K562 (cell line): Measurements from ENCODE around the gene OR51B2. TPM values are rescaled to one million over a fixed set of nuclear protein-coding genes. Genes with fewer than 3 reads are reported as not detected.

Source experiments
- ARNT ChIP-seq, 2 experiments: fragments of 450-650 bp; IDR thresholded peaks; 2 replicates each; pipeline ENCODE4 v1.6.1; 2016; ENCODE audit warnings: mild to moderate bottlenecking in 1 of 2
- ESRRB ChIP-seq: fragments of 250-450 bp; sonication (Bioruptor Pico); IDR thresholded peaks from 2 replicates; pipeline ENCODE4 v1.5.0; 2020; ENCODE audit warnings: mild to moderate bottlenecking, moderate library complexity, borderline replicate concordance
- GMEB1 ChIP-seq: fragments of 250-450 bp; sonication (Bioruptor Pico); IDR thresholded peaks from 2 replicates; pipeline ENCODE4 v1.4.0; 2020; ENCODE audit warnings: mild to moderate bottlenecking
- GTF2A2 ChIP-seq: IDR thresholded peaks from 2 replicates; pipeline ENCODE4 v1.6.1; 2016; ENCODE audit warnings: mild to moderate bottlenecking, missing genetic modification characterization, missing compliant biosample characterization
- HDAC8 ChIP-seq: fragments of 450-650 bp; IDR thresholded peaks from 2 replicates; pipeline ENCODE4 v1.6.1; 2016; ENCODE audit warnings: mild to moderate bottlenecking, missing genetic modification characterization, moderate library complexity, missing compliant biosample characterization
- KAT8 ChIP-seq: fragments of 450-650 bp; IDR thresholded peaks from 2 replicates; pipeline ENCODE4 v1.6.1; 2016; ENCODE audit warnings: low read depth, mild to moderate bottlenecking
- KDM2B ChIP-seq: fragments of 250-450 bp; sonication (Bioruptor Pico); IDR thresholded peaks from 2 replicates; pipeline ENCODE4 v1.8.0; 2021; ENCODE audit warnings: mild to moderate bottlenecking, moderate library complexity
- KLF13 ChIP-seq: fragments of 450-650 bp; IDR thresholded peaks from 2 replicates; pipeline ENCODE4 v1.6.1; 2016; ENCODE audit warnings: missing genetic modification characterization, low read depth, mild to moderate bottlenecking, missing compliant biosample characterization, moderate library complexity, borderline replicate concordance
- POLR2A ChIP-seq: fragments of 450-650 bp; conservative IDR thresholded peaks from 2 replicates; pipeline ENCODE4 v1.6.1; 2016
- PRMT5 ChIP-seq: sonication (generic); formaldehyde crosslinking; IDR thresholded peaks from 2 replicates; pipeline ENCODE4 v1.5.0; 2020; ENCODE audit warnings: missing genetic modification reagents
- RNF2 ChIP-seq: sonication (generic); IDR thresholded peaks from 2 replicates; pipeline ENCODE4 v1.6.1; 2016
- RNF219 ChIP-seq: fragments of 250-450 bp; sonication (Bioruptor Pico); IDR thresholded peaks from 2 replicates; pipeline ENCODE4 v1.5.0; 2022; ENCODE audit warnings: mild to moderate bottlenecking
- SFPQ ChIP-seq: fragments of 200-400 bp; formaldehyde crosslinking; IDR thresholded peaks from 2 replicates; pipeline ENCODE4 v1.6.1; 2017; ENCODE audit warnings: mild to moderate bottlenecking, low read depth, low read length, moderate library complexity
- SNRNP70 ChIP-seq: fragments of 200-400 bp; formaldehyde crosslinking; optimal IDR thresholded peaks from 2 replicates; pipeline ENCODE3; 2017; ENCODE audit warnings: low read depth, low read length
- SP2 ChIP-seq: IDR thresholded peaks from 2 replicates; pipeline ENCODE4 v1.6.1; 2011; ENCODE audit warnings: mild to moderate bottlenecking, low read depth, low read length, moderate library complexity; ENCODE audit not compliant: poor library complexity, severe bottlenecking; ENCODE audit errors: extremely low read depth
- TARDBP ChIP-seq: fragments of 450-650 bp; IDR thresholded peaks from 2 replicates; pipeline ENCODE4 v1.6.1; 2016
- ZBTB2 ChIP-seq: fragments of 450-650 bp; IDR thresholded peaks from 2 replicates; pipeline ENCODE4 v1.6.1; 2016; ENCODE audit warnings: antibody characterized with exemption
- ZNF124 ChIP-seq: sonication (generic); formaldehyde crosslinking; IDR thresholded peaks from 2 replicates; pipeline ENCODE4 v1.8.1; 2022; ENCODE audit warnings: missing genetic modification reagents
- ZNF408 ChIP-seq: fragments of 250-450 bp; sonication (Bioruptor Pico); IDR thresholded peaks from 2 replicates; pipeline ENCODE4 v1.4.0; 2020; ENCODE audit warnings: low read depth, mild to moderate bottlenecking, moderate library complexity
- ZNF830 ChIP-seq: fragments of 250-450 bp; sonication (Bioruptor Pico); IDR thresholded peaks from 2 replicates; pipeline ENCODE4 v1.5.0; 2021; ENCODE audit warnings: mild to moderate bottlenecking
- polyA plus RNA-seq, 8 experiments: library from polyadenylated mRNA; depleted of rRNA in 4 of 8; stranded (reverse) in 5 of 8; unstranded in 3 of 8; fragments of >200 nt; fragmentation: Nextera tagmentation in 2 of 8; fragmentation: Illumina TruSeq in 1 of 8; extraction: Ambion mirVana in 2 of 8; extraction: Trizol in 1 of 8; gene quantifications; 2 replicates each; pipeline versions ENCODE4 v1.2.1 to v1.2.3, GENCODE V29; 2011 to 2014; ENCODE audit warnings: inconsistent platforms in 1 of 8, missing spikeins in 1 of 8
- total RNA-seq, 7 experiments: library from RNA; depleted of rRNA in 6 of 7; stranded (reverse); fragments of >200 nt in 6 of 7; fragmentation: Illumina TruSeq in 2 of 7; extraction: Trizol in 2 of 7; gene quantifications; 2 replicates each; pipeline versions ENCODE4 v1.2.1 to v1.2.3, GENCODE V29; 2011 to 2021; ENCODE audit warnings: low replicate concordance in 1 of 7

Gene OR51B2
- total and polyA plus RNA-seq, 9 of the 15 experiments (the other 6 are each of a cell fraction or from before 2014, with no cell fraction given): 0.38 to 6.6 (median 4.0) TPM

- TF ChIP-seq ZBTB2 (no peak), TARDBP (no peak), ZNF830 (no peak), POLR2A (peak; percentile 62), ARNT (IDR thresholded peaks at IDR 0.05) (no peak), KLF13 (tag) (no peak), SP2 (no peak), RNF2 (peak; percentile 83; the same call in 1 of the 2 replicates), PRMT5 (CRISPR knock-in tag) (no peak), KAT8 (no peak), SNRNP70 (no peak), RNF219 (CRISPR knock-in tag) (no peak), ZNF408 (CRISPR knock-in tag) (no peak), ZNF124 (CRISPR knock-in tag) (no peak), ESRRB (CRISPR knock-in tag) (no peak), HDAC8 (tag) (no peak), KDM2B (CRISPR knock-in tag) (no peak), GTF2A2 (tag) (no peak), SFPQ (no peak), GMEB1 (CRISPR knock-in tag) (no peak)
These were observed 35.8 kb downstream of the OR51B2 start (continued) for GRCh38 chr11:5288108-5288905.
